Stimulated activated naive CD8-positive, alpha-beta T cell treated with anti-CD3 and anti-CD28 coated beads, Interleukin-15, Interleukin-2, amounts not matched to agents 100 ng/mL and 50 ng/mL, for 24 hours (primary cell): Measurements from ENCODE around the gene MYH11.
"Not testable (repeated sequence)": the region's sequence is repeated elsewhere in the genome, so short reads cannot be mapped to it uniquely, and the experiment has no call there.

ENCODE experiments used
- H3K27ac Mint-ChIP-seq: one replicate; pipeline ENCODE4 v1.8.0; 2021; ENCODE audit warnings: mild to moderate bottlenecking, mixed read lengths
- H3K27me3 Mint-ChIP-seq: one replicate; pipeline ENCODE4 v1.8.0; 2021; ENCODE audit warnings: mixed read lengths
- H3K36me3 Mint-ChIP-seq: one replicate; pipeline ENCODE4 v1.8.0; 2021; ENCODE audit warnings: low read depth, mixed read lengths
- H3K4me1 Mint-ChIP-seq: one replicate; pipeline ENCODE4 v1.8.0; 2021; ENCODE audit warnings: low read depth, mixed read lengths
- H3K4me3 Mint-ChIP-seq: one replicate; pipeline ENCODE4 v1.8.0; 2021; ENCODE audit warnings: mild to moderate bottlenecking, mixed read lengths
- H3K9me3 Mint-ChIP-seq: one replicate; pipeline ENCODE4 v1.8.0; 2021; ENCODE audit warnings: mixed read lengths

The MYH11 gene

DNA sequence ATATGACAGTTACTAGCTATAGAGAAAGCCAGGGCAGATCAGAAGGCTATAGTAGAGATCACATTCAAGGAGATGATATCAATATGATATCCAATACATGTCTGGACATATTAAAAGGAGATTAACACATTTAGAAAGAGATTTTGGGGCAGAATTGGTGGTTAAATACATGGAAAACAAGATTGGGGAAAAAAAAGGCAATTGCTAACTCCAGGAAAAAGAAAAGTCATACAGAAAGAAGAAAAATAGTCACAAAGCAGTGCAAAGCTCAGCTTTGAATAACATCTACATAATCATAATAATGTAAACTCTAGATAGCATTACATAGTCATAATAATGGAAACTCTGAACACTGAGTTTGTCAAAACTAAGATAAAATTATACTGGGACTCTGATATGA lies 40.6 kb downstream of the MYH11 start:
- Mint-ChIP-seq H3K4me1 (no peaks in the 10 kb centered on the region), H3K27me3 (peaks cover 12% of the 10 kb centered on the region), H3K9me3 (peaks cover 11% of the 10 kb centered on the region), H3K4me3 (no peak overlapping the region), H3K36me3 (no peaks in the 10 kb centered on the region), H3K27ac (no peak overlapping the region)

DNA sequence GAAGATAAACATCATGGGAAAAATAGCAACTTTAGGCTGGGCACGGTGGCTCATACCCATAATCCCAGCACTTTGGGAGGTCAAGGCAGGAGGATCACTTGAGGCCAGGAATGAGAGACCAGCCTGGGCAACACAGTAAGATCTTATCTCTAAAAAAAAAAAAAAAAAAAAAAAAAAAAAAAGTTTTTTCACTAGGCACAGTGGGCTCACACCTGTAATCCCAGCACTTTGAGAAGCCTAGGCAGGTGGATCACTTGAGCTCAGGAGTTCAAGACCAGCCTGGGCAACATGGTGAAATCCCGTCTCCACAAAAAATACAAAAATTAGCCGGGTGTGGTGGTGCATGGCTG lies 44.5 kb downstream of the MYH11 start:
- H3K9me3 Mint-ChIP-seq: peaks cover 11% of the 10 kb centered on the region

GRCh38 chr16:15811481-15812400 lies 45.1 kb downstream of the MYH11 start:
- Mint-ChIP-seq H3K36me3 (no peaks in the 10 kb centered on the region), H3K4me3 (no peak overlapping the region), H3K27ac (no peak overlapping the region), H3K4me1 (no peaks in the 10 kb centered on the region), H3K9me3 (peaks cover 11% of the 10 kb centered on the region), H3K27me3 (peaks cover 12% of the 10 kb centered on the region)

More for the DNA sequence above, 44.5 kb downstream of the MYH11 start:
- H3K27me3 Mint-ChIP-seq: peaks cover 12% of the 10 kb centered on the region
- not testable (repeated sequence) for H3K4me1 Mint-ChIP-seq, H3K4me3 Mint-ChIP-seq, H3K27ac Mint-ChIP-seq, H3K36me3 Mint-ChIP-seq

- no peak overlapping the region for H3K4me3 Mint-ChIP-seq
- peaks cover 5% of the 10 kb centered on the region for H3K9me3 Mint-ChIP-seq
- H3K36me3 Mint-ChIP-seq: no peaks in the 10 kb centered on the region
- H3K4me1 Mint-ChIP-seq: no peaks in the 10 kb centered on the region
- peaks cover 7% of the 10 kb centered on the region for H3K27me3 Mint-ChIP-seq
- no peak overlapping the region for H3K27ac Mint-ChIP-seq
Observed at GRCh38 chr16:15810949-15811348, 45.9 kb downstream of the MYH11 start.

DNA sequence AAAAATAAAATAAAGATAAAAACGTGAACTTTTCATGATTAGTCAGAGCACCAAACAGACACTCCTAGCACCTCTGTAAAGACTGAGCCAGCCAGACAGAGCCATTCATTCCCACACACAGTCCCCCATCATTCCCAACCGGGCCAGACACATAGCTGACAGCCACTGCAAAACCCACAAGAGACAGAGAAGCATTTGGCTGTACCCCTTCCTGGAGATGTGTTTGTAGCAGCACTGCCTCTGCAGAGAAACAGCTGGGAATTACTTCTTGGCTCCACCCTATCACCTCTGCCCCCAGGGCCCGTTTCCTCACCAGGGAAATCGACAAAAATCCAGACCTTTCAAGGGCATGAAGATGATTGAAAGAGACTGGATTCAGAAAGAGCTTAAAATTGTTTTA lies 46.4 kb downstream of the MYH11 start:
- Mint-ChIP-seq H3K4me3 (no peak overlapping the region), H3K27me3 (peaks cover 4% of the 10 kb centered on the region), H3K4me1 (no peaks in the 10 kb centered on the region), H3K27ac (no peak overlapping the region), H3K9me3 (no peaks in the 10 kb centered on the region), H3K36me3 (no peaks in the 10 kb centered on the region)

GRCh38 chr16:15809297-15809696 lies 47.5 kb downstream of the MYH11 start:
- H3K27me3 Mint-ChIP-seq, H3K4me3 Mint-ChIP-seq, H3K9me3 Mint-ChIP-seq: not testable (repeated sequence)

GRCh38 chr16:15808071-15808470 lies 48.8 kb downstream of the MYH11 start:
- Mint-ChIP-seq H3K27me3 (no peaks in the 10 kb centered on the region), H3K4me3 (no peak overlapping the region), H3K27ac (no peak overlapping the region), H3K9me3 (no peaks in the 10 kb centered on the region), H3K36me3 (no peaks in the 10 kb centered on the region), H3K4me1 (no peaks in the 10 kb centered on the region)

More at GRCh38 chr16:15809297-15809696, 47.5 kb downstream of the MYH11 start:
- H3K4me1 Mint-ChIP-seq, H3K36me3 Mint-ChIP-seq, H3K27ac Mint-ChIP-seq: not testable (repeated sequence)

DNA sequence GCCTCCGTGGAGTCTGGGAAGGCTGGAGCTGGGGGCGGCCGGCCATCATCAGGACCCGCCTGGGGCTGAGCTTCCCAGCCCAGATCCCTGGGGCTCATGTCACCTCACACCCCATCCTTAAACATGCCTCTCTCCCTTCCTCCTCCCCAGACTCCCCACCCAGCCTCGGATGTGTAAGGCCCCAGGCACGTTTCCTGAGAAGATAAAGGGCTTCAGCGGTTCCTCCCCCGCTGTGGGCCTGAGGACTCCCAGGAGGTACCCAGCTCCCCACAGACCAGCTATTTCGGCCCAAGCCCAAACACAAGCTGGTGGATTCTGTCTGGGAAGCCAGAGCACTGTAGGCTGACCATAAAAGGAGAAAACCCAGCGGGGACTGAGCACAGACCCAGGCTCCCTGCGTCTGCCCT lies 49.2 kb downstream of the MYH11 start:
- Mint-ChIP-seq H3K27me3 (no peaks in the 10 kb centered on the region), H3K4me1 (no peaks in the 10 kb centered on the region), H3K9me3 (no peaks in the 10 kb centered on the region), H3K27ac (no peak overlapping the region), H3K4me3 (no peak overlapping the region), H3K36me3 (no peaks in the 10 kb centered on the region)

GRCh38 chr16:15803618-15804017 lies 53.2 kb downstream of the MYH11 start:
- no peak overlapping the region for H3K4me3 Mint-ChIP-seq
- H3K27ac Mint-ChIP-seq: no peak overlapping the region
- no peaks in the 10 kb centered on the region for H3K27me3 Mint-ChIP-seq

DNA sequence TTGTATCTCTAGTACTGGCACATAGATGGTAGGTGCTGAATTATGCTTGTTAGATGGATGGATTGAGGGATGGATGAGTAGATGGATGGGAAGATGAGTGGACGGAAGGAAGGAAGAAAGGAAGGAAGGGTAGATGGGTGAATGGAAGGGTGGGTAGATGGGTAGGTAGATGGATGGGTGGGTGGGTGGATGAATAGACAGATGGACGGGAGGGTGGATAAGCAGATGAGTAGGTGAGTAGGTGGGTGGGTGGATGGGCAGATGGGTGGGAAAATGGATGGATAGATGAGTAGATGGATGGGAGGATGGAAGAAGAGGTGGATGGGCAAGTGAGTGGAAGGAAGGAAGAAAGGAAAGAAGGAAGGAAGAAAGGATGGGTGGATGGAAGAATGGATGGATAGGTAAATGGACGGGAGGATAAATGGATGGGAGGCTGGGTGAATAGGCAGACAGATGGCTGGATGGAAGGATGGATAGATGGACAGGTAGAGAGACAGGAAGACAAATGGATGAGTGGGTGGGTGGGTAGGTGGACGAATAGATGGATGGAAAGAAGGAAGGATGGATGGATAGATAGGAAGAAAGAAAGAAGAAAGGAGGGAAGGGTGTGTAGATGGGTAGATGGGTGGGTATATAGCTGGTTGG lies 56.9 kb downstream of the MYH11 start:
- Mint-ChIP-seq H3K27me3 (peaks cover 5% of the 10 kb centered on the region), H3K27ac (no peak overlapping the region), H3K36me3 (no peaks in the 10 kb centered on the region), H3K4me1 (no peaks in the 10 kb centered on the region), H3K9me3 (peaks cover 15% of the 10 kb centered on the region), H3K4me3 (no peak overlapping the region)

More at GRCh38 chr16:15803618-15804017, 53.2 kb downstream of the MYH11 start:
- H3K9me3 Mint-ChIP-seq: no peaks in the 10 kb centered on the region
- H3K36me3 Mint-ChIP-seq: no peaks in the 10 kb centered on the region
- H3K4me1 Mint-ChIP-seq: no peaks in the 10 kb centered on the region

DNA sequence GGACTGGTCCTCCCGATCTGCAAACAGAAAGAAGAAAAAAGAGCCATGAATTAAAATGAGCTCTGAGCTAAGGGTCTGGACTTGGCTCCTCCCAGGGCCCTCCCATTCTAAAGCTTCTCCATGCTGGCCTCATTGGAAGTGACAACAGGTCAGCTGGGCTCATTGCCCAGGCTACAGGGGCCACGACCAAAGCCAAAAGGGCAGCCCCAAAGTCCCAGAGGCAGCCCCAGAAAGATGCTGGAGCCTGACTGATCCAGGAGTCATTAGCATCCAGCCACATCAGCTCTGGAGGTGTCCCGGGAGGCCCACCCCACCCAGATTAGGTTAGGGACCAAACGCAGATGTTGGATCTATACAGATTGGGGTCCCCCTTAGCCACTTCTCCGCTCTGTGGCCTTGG lies 58.2 kb downstream of the MYH11 start:
- Mint-ChIP-seq H3K4me1 (no peaks in the 10 kb centered on the region), H3K4me3 (no peak overlapping the region), H3K27me3 (peaks cover 5% of the 10 kb centered on the region), H3K36me3 (no peaks in the 10 kb centered on the region), H3K27ac (no peak overlapping the region), H3K9me3 (peaks cover 15% of the 10 kb centered on the region)

DNA sequence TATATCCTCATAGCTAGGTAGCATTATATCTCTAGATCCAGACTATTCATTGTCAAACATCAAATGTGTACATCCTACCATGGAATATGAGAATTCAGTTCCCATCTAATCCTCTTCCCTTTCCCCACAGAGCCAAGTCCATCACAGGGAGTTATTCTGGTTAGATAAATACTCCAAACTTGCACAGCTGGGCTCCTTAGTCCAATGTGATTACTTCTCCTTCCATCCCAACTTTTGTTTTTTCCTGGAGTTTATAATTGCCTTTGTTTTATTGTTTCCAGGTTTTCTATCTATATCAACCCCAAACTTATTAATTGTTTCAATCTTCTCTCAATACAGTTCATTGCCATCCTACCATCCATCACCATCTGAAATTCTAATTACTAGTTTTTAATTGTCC lies 59.9 kb downstream of the MYH11 start:
- H3K36me3 Mint-ChIP-seq: no peaks in the 10 kb centered on the region
- peaks cover 15% of the 10 kb centered on the region for H3K9me3 Mint-ChIP-seq
- no peak overlapping the region for H3K4me3 Mint-ChIP-seq
- peaks cover 5% of the 10 kb centered on the region for H3K27me3 Mint-ChIP-seq
- H3K27ac Mint-ChIP-seq: no peak overlapping the region
- no peaks in the 10 kb centered on the region for H3K4me1 Mint-ChIP-seq

GRCh38 chr16:15795615-15796014 lies 61.2 kb downstream of the MYH11 start:
- H3K36me3 Mint-ChIP-seq: no peaks in the 10 kb centered on the region
- no peaks in the 10 kb centered on the region for H3K4me1 Mint-ChIP-seq
- H3K9me3 Mint-ChIP-seq: peaks cover 15% of the 10 kb centered on the region
- no peak overlapping the region for H3K27ac Mint-ChIP-seq
- H3K4me3 Mint-ChIP-seq: no peak overlapping the region
- H3K27me3 Mint-ChIP-seq: peaks cover 5% of the 10 kb centered on the region

DNA sequence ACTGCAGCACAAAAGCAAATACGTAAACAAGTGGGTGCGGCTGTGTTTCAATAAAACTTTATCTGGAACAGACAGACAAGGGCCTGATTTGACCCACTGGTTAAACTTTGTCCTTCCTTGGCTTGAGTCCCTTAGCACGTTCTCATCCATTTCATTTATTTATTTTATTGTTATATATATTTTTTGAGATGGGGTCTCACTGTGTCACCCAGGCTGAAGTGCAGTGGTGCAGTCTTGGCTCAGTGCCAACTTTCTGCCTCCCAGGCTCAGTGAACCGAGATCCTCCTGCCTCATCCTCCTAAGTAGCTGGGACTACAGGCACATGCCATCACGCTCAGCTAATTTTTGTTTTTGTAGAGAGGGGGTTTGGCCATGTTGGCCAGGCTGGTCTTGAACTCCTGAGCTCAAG lies 64.3 kb downstream of the MYH11 start:
- H3K27ac Mint-ChIP-seq: no peak overlapping the region
- H3K27me3 Mint-ChIP-seq: peaks cover 5% of the 10 kb centered on the region
- peaks cover 11% of the 10 kb centered on the region for H3K9me3 Mint-ChIP-seq
- H3K36me3 Mint-ChIP-seq: no peaks in the 10 kb centered on the region
- no peak overlapping the region for H3K4me3 Mint-ChIP-seq
- no peaks in the 10 kb centered on the region for H3K4me1 Mint-ChIP-seq

DNA sequence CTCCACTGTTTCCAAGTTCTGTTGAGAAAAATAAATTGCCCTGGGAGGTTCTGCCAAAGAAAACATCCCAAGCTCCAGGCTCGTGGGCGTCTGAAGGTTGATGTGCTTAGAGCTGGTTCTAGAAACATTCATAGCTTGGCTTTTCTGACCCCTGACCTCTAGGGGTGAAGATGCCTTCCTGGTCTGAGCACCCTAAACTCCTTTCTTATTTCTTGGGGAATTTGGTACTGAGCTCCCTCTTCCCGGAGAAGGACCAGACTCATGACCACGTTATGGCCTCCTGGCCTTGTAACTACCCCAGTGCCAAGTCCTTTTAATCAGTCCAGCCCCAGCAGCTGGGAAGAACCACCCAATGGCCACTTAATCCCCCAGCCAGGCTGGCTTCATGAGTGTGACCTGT lies 66.4 kb downstream of the MYH11 start:
- H3K27ac Mint-ChIP-seq: no peak overlapping the region
- no peaks in the 10 kb centered on the region for H3K4me1 Mint-ChIP-seq
- no peaks in the 10 kb centered on the region for H3K36me3 Mint-ChIP-seq
- no peak overlapping the region for H3K4me3 Mint-ChIP-seq
- H3K9me3 Mint-ChIP-seq: no peaks in the 10 kb centered on the region
- no peaks in the 10 kb centered on the region for H3K27me3 Mint-ChIP-seq
